ENCODE measurements around the gene SMO. TPM values are rescaled to one million over a fixed set of nuclear protein-coding genes. Genes with fewer than 3 reads are reported as not detected.
"Not testable (repeated sequence)": the region's sequence is repeated elsewhere in the genome, so short reads cannot be mapped to it uniquely, and the experiment has no call there.

Gene SMO
- total RNA-seq, 1 donor from 2014 or later = 22.1 TPM

- H3K36me3 ChIP-seq; DNase-seq (ENCODE audit: extremely low spot score in 2 of 2); H3K27ac ChIP-seq; H3K9me3 ChIP-seq; H3K4me3 ChIP-seq; H3K27me3 ChIP-seq; H3K4me1 ChIP-seq: not testable (repeated sequence)
- intact Hi-C loops (cut with DNase I) = loop anchor here (5.0 kb wide), 1 partner anchor 255 kb away; no protein-coding TSS in a partner anchor
Measured at GRCh38 chr7:129216821-129217416, 28.5 kb downstream of the SMO start.

GRCh38 chr7:129218514-129219062, 30.2 kb downstream of the SMO start:
- Histone ChIP-seq H3K9me3 (no peaks in the 10 kb centered on the region), H3K4me3 (no peak overlapping the region), H3K4me1 (no peaks in the 10 kb centered on the region), H3K36me3 (no peaks in the 10 kb centered on the region), H3K27me3 (no peaks in the 10 kb centered on the region), H3K27ac (no peak overlapping the region)
- intact Hi-C loops (cut with DNase I) = loop anchor here (5.0 kb wide), 1 partner anchor 254 kb away; no protein-coding TSS in a partner anchor
- peak in 1 of 2 donors; percentile 32 for TF ChIP-seq POLR2AphosphoS5 (IDR thresholded peaks at IDR 0.05; ENCODE audit: insufficient read depth in 1 of 2, low read depth in 1 of 2)
- no peak for TF ChIP-seq POLR2A (IDR thresholded peaks at IDR 0.05)
- TF ChIP-seq, protein P1, sequence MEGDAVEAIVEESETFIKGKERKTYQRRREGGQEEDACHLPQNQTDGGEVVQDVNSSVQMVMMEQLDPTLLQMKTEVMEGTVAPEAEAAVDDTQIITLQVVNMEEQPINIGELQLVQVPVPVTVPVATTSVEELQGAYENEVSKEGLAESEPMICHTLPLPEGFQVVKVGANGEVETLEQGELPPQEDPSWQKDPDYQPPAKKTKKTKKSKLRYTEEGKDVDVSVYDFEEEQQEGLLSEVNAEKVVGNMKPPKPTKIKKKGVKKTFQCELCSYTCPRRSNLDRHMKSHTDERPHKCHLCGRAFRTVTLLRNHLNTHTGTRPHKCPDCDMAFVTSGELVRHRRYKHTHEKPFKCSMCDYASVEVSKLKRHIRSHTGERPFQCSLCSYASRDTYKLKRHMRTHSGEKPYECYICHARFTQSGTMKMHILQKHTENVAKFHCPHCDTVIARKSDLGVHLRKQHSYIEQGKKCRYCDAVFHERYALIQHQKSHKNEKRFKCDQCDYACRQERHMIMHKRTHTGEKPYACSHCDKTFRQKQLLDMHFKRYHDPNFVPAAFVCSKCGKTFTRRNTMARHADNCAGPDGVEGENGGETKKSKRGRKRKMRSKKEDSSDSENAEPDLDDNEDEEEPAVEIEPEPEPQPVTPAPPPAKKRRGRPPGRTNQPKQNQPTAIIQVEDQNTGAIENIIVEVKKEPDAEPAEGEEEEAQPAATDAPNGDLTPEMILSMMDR (IDR thresholded peaks at IDR 0.05) = peak; percentile 77 to 90 (median 89)
- no peak for DNase-seq (ENCODE audit: extremely low spot score in 2 of 2)

DNA sequence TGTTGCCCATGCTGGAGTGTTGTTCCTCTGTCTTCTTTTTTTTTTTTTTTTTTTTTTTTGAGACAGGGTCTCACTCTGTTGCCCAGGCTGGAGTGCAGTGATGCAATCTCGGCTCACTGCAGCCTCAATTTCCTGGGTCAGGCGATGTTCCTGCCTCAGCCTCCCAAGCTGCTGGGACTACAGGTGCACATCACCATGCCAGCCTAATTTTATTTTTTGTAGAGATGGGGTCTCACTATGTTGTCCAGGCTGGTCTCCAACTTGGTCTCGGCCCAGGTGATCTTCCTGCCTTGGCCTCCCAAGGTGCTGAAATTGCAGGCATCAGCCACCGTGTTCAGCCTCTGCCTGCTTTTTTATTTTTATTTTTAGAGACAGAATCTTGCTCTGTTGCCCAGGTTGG, 30.7 kb downstream of the SMO start:
- intact Hi-C loops (cut with DNase I) = loop anchor here (5.0 kb wide), 1 partner anchor 253 kb away; no protein-coding TSS in a partner anchor
- H3K4me1 ChIP-seq; H3K36me3 ChIP-seq; H3K27ac ChIP-seq; H3K27me3 ChIP-seq; H3K9me3 ChIP-seq; DNase-seq (ENCODE audit: extremely low spot score in 2 of 2); H3K4me3 ChIP-seq: not testable (repeated sequence)

DNA sequence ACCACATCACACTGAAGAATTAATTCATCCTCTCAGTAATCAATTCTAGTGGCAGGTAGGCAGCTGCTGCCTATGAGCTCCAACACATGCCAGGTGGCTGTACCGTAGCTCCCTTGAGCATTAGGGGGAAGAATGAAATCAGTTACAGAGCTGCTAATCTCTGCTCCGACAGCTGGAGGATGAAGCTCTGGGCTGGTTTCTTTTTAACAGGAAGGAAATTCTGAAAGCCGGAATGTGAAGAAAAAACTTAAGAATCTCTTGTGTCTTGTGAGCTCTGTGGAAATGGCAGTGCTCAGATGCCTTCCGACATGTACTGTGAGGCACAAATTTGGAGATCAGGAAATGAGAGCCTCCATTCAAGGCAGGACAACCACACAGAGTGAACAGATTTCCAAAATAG, 33.6 kb downstream of the SMO start:
- DNase-seq (ENCODE audit: extremely low spot score in 2 of 2) = no peak
- no peaks in the 10 kb centered on the region for H3K36me3 ChIP-seq
- intact Hi-C loops (cut with DNase I) = loop anchor here (5.0 kb wide), 1 partner anchor 75 kb away; no protein-coding TSS in a partner anchor

DNA sequence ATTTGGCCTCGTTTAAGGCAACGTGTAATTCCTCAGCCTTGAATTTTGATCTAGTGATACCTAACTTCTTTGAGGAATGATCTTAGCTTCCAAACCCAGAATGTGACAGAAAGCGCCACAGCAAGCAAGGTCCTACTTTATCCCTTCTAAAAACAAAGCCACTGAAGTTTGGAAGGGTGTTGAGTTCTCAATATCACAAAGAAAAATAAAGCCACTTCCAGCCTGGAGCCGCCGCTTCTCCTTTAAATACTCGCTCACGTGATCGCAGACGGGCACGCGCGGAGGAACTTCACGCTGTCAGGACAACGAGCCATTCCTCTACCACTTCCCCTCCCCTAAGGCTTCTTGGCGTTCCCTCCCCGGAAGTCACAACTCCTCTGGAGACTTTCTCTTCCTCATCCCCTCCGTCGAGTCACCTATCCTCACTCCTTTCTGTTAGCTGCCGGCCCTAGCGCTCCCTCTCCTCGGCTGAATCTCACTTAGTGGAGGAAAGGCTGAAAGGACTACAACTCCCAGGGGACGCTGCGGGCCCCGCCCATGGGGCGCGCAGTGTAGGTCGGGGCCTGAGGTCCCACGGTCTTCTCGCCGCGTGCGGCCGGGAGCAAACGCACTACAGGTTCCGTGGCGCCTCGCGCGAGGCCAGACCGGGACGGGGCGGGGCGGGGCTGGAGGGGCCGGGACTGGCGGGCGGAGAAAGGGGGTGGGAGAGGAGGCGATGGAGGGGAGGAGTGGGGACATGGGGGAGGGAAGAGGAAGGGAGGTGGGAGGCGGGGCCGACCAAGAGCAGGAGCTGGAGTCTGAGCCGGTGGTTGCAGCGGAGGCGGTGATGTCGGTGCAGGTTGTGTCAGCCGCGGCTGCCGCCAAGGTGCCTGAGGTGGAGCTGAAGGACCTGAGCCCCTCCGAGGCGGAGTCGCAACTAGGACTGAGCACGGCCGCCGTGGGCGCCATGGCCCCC, 36.1 kb downstream of the SMO start, which contains the start of gene AHCYL2:
TSS of gene AHCYL2 (plus strand) at position 780 of the 955 bp plus-strand sequence.
- DNase-seq (ENCODE audit: extremely low spot score in 2 of 2) = peak in 1 of 2 donors; percentile 99
- Histone ChIP-seq H3K9me3 (no peaks in the 10 kb centered on the region), H3K4me1 (peaks cover 25% of the 10 kb centered on the region), H3K27me3 (no peaks in the 10 kb centered on the region), H3K27ac (peak within 1 kb of the TSS; percentile 95), H3K36me3 (no peaks in the 10 kb centered on the region), H3K4me3 (peak within 1 kb of the TSS; percentile 74 to 89)
- TF ChIP-seq, protein P1 (IDR thresholded peaks at IDR 0.05) = no peak
- peak in 1 of 2 donors; percentile 49 for TF ChIP-seq POLR2A (IDR thresholded peaks at IDR 0.05)
- peak; percentile 76 to 88 for TF ChIP-seq POLR2AphosphoS5 (IDR thresholded peaks at IDR 0.05; ENCODE audit: insufficient read depth in 1 of 2, low read depth in 1 of 2)
- intact Hi-C loops (cut with DNase I) = loop anchor here (5.0 kb wide), 1 partner anchor 73 kb away; no protein-coding TSS in a partner anchor

More for the DNA sequence above, 33.6 kb downstream of the SMO start:
- TF ChIP-seq, protein P1 (IDR thresholded peaks at IDR 0.05) = no peak
- TF ChIP-seq POLR2A (IDR thresholded peaks at IDR 0.05) (no peak), POLR2AphosphoS5 (IDR thresholded peaks at IDR 0.05; ENCODE audit: insufficient read depth in 1 of 2, low read depth in 1 of 2) (no peak)
- H3K9me3 ChIP-seq = no peaks in the 10 kb centered on the region
- H3K27me3 ChIP-seq = no peaks in the 10 kb centered on the region
- peaks cover 13% of the 10 kb centered on the region for H3K4me1 ChIP-seq
- H3K27ac ChIP-seq = no peak overlapping the region
- no peak overlapping the region for H3K4me3 ChIP-seq

Data from vagina (tissue), 2 donors.